Myocyte (in vitro differentiated cells): ENCODE results near the gene TMC4. TPM values are rescaled to one million over a fixed set of nuclear protein-coding genes. Genes with fewer than 3 reads are reported as not detected.
"Not testable (repeated sequence)": the region's sequence is repeated elsewhere in the genome, so short reads cannot be mapped to it uniquely, and the experiment has no call there.

Source experiments
- DNase-seq: peaks from one replicate; pipeline ENCODE4 v3.0.0-alpha.2; 2012; ENCODE audit warnings: low read depth
- total RNA-seq: library from RNA; depleted of rRNA; stranded (reverse); fragments of >200 nt; gene quantifications from 2 replicates; pipeline ENCODE4 v1.2.3, GENCODE V29; 2014

Gene TMC4
- total RNA-seq, 1 donor from 2014 or later, result 0.86 TPM

GRCh38 chr19:54179921-54180461, 7.0 kb upstream of the TMC4 start:
- peak; percentile 28 for DNase-seq

- DNase-seq, result no peak
Observed at GRCh38 chr19:54179262-54179852, 6.4 kb upstream of the TMC4 start.

GRCh38 chr19:54178581-54179261, 5.8 kb upstream of the TMC4 start:
- no peak for DNase-seq

GRCh38 chr19:54173951-54174834, 1.2 kb upstream of the TMC4 start:
- DNase-seq, result no peak

- DNase-seq, result no peak
Observed at GRCh38 chr19:54173359-54173699, 369 bp upstream of the TMC4 start.

- not testable (repeated sequence) for DNase-seq
Observed at GRCh38 chr19:54171736-54172431, 1.1 kb downstream of the TMC4 start.

GRCh38 chr19:54169149-54169740, 3.7 kb downstream of the TMC4 start:
- no peak for DNase-seq

GRCh38 chr19:54168174-54168917, 4.6 kb downstream of the TMC4 start:
- peak; percentile 84 for DNase-seq

- no peak for DNase-seq
Observed at GRCh38 chr19:54165222-54165621, 7.7 kb downstream of the TMC4 start.

- DNase-seq, result no peak
Observed at GRCh38 chr19:54164369-54165068, 8.4 kb downstream of the TMC4 start.

GRCh38 chr19:54162884-54163283, 10.1 kb downstream of the TMC4 start:
- DNase-seq, result no peak

- peak; percentile 31 for DNase-seq
Observed at GRCh38 chr19:54162241-54162805, 10.6 kb downstream of the TMC4 start.

GRCh38 chr19:54160854-54161253, 12.1 kb downstream of the TMC4 start:
- DNase-seq, result no peak

- DNase-seq, result no peak
Observed at GRCh38 chr19:54160182-54160811, 12.7 kb downstream of the TMC4 start.

GRCh38 chr19:54159352-54160181, 13.4 kb downstream of the TMC4 start, which contains the start of gene LENG1:
Gene LENG1 (minus strand): TSS chr19:54159721. CDS start chr19:54159695, 26 bp downstream.
- peak; percentile 100 for DNase-seq

GRCh38 chr19:54158812-54159351, 14.1 kb downstream of the TMC4 start:
- peak; percentile 29 for DNase-seq

- DNase-seq, result no peak
Observed at GRCh38 chr19:54156953-54157352, 16.0 kb downstream of the TMC4 start.
